CD4-positive, alpha-beta T cell treated with Interleukin-10 for 1 hour (primary cell): ENCODE measurements around the gene ZNF366.

Source experiments
- DNase-seq: peaks from one replicate; pipeline ENCODE4 v3.0.0-alpha.2; 2020

ZNF366 gene

GRCh38 chr5:72507231-72507906, at the start of gene ZNF366:
Gene ZNF366 (minus strand): TSS chr5:72507410. CDS start chr5:72461496, 45,914 bp downstream.
- DNase-seq, result no peak

GRCh38 chr5:72556351-72557166, 49.3 kb upstream of the ZNF366 start:
- DNase-seq, result peak; percentile 5

- no peak for DNase-seq
Observed at GRCh38 chr5:72555871-72556270, 48.7 kb upstream of the ZNF366 start.

GRCh38 chr5:72554897-72555296, 47.7 kb upstream of the ZNF366 start:
- no peak for DNase-seq

- DNase-seq, result no peak
Observed at GRCh38 chr5:72552041-72552557, 44.9 kb upstream of the ZNF366 start.

- no peak for DNase-seq
Observed at GRCh38 chr5:72550595-72550994, 43.4 kb upstream of the ZNF366 start.

- no peak for DNase-seq
Observed at GRCh38 chr5:72543811-72544210, 36.6 kb upstream of the ZNF366 start.

- DNase-seq, result no peak
Observed at GRCh38 chr5:72543365-72543764, 36.2 kb upstream of the ZNF366 start.

GRCh38 chr5:72542695-72543094, 35.5 kb upstream of the ZNF366 start:
- no peak for DNase-seq

- no peak for DNase-seq
Observed at GRCh38 chr5:72541501-72542225, 34.5 kb upstream of the ZNF366 start.

GRCh38 chr5:72540759-72541438, 33.7 kb upstream of the ZNF366 start:
- DNase-seq, result no peak

- DNase-seq, result no peak
Observed at GRCh38 chr5:72539726-72540125, 32.5 kb upstream of the ZNF366 start.

GRCh38 chr5:72539038-72539437, 31.8 kb upstream of the ZNF366 start:
- DNase-seq, result no peak

GRCh38 chr5:72537166-72537565, 30.0 kb upstream of the ZNF366 start:
- no peak for DNase-seq

- no peak for DNase-seq
Observed at GRCh38 chr5:72531496-72532190, 24.4 kb upstream of the ZNF366 start.

- DNase-seq, result no peak
Observed at GRCh38 chr5:72530196-72530595, 23.0 kb upstream of the ZNF366 start.

- DNase-seq, result no peak
Observed at GRCh38 chr5:72529383-72529782, 22.2 kb upstream of the ZNF366 start.

GRCh38 chr5:72525816-72526215, 18.6 kb upstream of the ZNF366 start:
- no peak for DNase-seq

GRCh38 chr5:72523960-72524582, 16.9 kb upstream of the ZNF366 start:
- no peak for DNase-seq

GRCh38 chr5:72522607-72523006, 15.4 kb upstream of the ZNF366 start:
- DNase-seq, result no peak

GRCh38 chr5:72519111-72519510, 11.9 kb upstream of the ZNF366 start:
- no peak for DNase-seq
